HepG2 (cell line): ENCODE measurements around the gene SMAD7. TPM values are rescaled to one million over a fixed set of nuclear protein-coding genes. Genes with fewer than 3 reads are reported as not detected.

ENCODE experiments used
- ASH2L ChIP-seq: fragments of 300-600, 200-600 bp; sonication (generic); IDR thresholded peaks from 2 replicates; pipeline ENCODE4 v1.7.0; 2017; ENCODE audit warnings: low read depth, mild to moderate bottlenecking, moderate library complexity, mixed read lengths, low read length; ENCODE audit not compliant: insufficient read length
- FOXM1 ChIP-seq: sonication (generic); formaldehyde crosslinking; IDR thresholded peaks from 2 replicates; pipeline ENCODE4 v1.5.0; 2020; ENCODE audit warnings: missing genetic modification reagents
- GZF1 ChIP-seq: sonication (generic); formaldehyde crosslinking; IDR thresholded peaks from 2 replicates; pipeline ENCODE4 v1.5.1; 2020; ENCODE audit warnings: mild to moderate bottlenecking, missing genetic modification reagents
- HOXA5 ChIP-seq: sonication (generic); formaldehyde crosslinking; IDR thresholded peaks from 2 replicates; pipeline ENCODE4 v1.4.0; 2020; ENCODE audit warnings: missing genetic modification reagents
- KDM6A ChIP-seq: IDR thresholded peaks from 2 replicates; pipeline ENCODE4 v1.6.1; 2016; ENCODE audit warnings: low read depth
- MED8 ChIP-seq: sonication (generic); formaldehyde crosslinking; IDR thresholded peaks from 2 replicates; pipeline ENCODE4 v1.8.1; 2023; ENCODE audit warnings: mild to moderate bottlenecking, missing genetic modification reagents; ENCODE audit not compliant: insufficient replicate concordance
- MIER2 ChIP-seq: IDR thresholded peaks from 2 replicates; pipeline ENCODE4 v1.6.1; 2016; ENCODE audit warnings: missing biosample characterization, missing genetic modification reagents
- MTF2 ChIP-seq: sonication (generic); formaldehyde crosslinking; IDR thresholded peaks from 2 replicates; pipeline ENCODE4 v1.5.0; 2020; ENCODE audit warnings: missing genetic modification reagents, borderline replicate concordance
- NFRKB ChIP-seq: fragments of 450-650 bp; IDR thresholded peaks from 2 replicates; pipeline ENCODE4 v1.6.1; 2017
- SNAPC2 ChIP-seq: sonication (generic); formaldehyde crosslinking; IDR thresholded peaks from 2 replicates; pipeline ENCODE4 v1.8.1; 2022; ENCODE audit warnings: mild to moderate bottlenecking, missing genetic modification reagents
- TGIF2 ChIP-seq: IDR thresholded peaks from 2 replicates; pipeline ENCODE4 v1.6.1; 2016; ENCODE audit warnings: control low read depth, missing compliant biosample characterization
- ZFP36L1 ChIP-seq: sonication (generic); formaldehyde crosslinking; IDR thresholded peaks from 2 replicates; pipeline ENCODE4 v1.8.0; 2022; ENCODE audit warnings: mild to moderate bottlenecking, missing genetic modification reagents, moderate library complexity
- ZNF263 ChIP-seq: sonication (generic); formaldehyde crosslinking; IDR thresholded peaks from 2 replicates; pipeline ENCODE4 v1.4.0; 2020; ENCODE audit warnings: missing genetic modification reagents
- ZNF761 ChIP-seq: sonication (generic); formaldehyde crosslinking; conservative IDR thresholded peaks from 2 replicates; pipeline ENCODE4 v1.4.0; 2020; ENCODE audit warnings: mild to moderate bottlenecking, missing genetic modification reagents
- polyA plus RNA-seq, 8 experiments: library from polyadenylated mRNA; depleted of rRNA in 3 of 8; stranded (reverse) in 7 of 8; unstranded in 1 of 8; fragments of >200 nt; fragmentation: Illumina TruSeq in 4 of 8; extraction: Trizol in 4 of 8; gene quantifications; 2 replicates each; pipeline versions ENCODE4 v1.2.1 to v1.2.3, GENCODE V29; 2011 to 2016; ENCODE audit warnings: low read depth in 4 of 8, missing spikeins in 1 of 8, mixed read lengths in 1 of 8; ENCODE audit not compliant: insufficient read depth in 1 of 8
- total RNA-seq, 5 experiments: library from RNA; depleted of rRNA; stranded (reverse); fragments of >200 nt; fragmentation: Illumina TruSeq; extraction: Trizol; gene quantifications; 2 replicates each; pipeline ENCODE4 v1.2.3, GENCODE V29; 2016; ENCODE audit warnings: low read depth in 1 of 5
- TF ChIP-seq, protein P1 (sequence below): sonication (generic); formaldehyde crosslinking; conservative IDR thresholded peaks from 2 replicates; pipeline ENCODE4 v1.8.0; 2022; ENCODE audit warnings: missing genetic modification reagents
- TF ChIP-seq, protein P2 (sequence below): sonication (generic); formaldehyde crosslinking; IDR thresholded peaks from 2 replicates; pipeline ENCODE4 v1.5.0; 2020; ENCODE audit warnings: mild to moderate bottlenecking, missing genetic modification reagents
- TF ChIP-seq, protein P3 (sequence below): sonication (generic); formaldehyde crosslinking; IDR thresholded peaks from 2 replicates; pipeline ENCODE4 v1.4.0; 2020; ENCODE audit warnings: low read depth, mild to moderate bottlenecking, missing genetic modification reagents
- TF ChIP-seq, protein P4 (sequence below): sonication (generic); formaldehyde crosslinking; conservative IDR thresholded peaks from 2 replicates; pipeline ENCODE4 v1.5.0; 2020; ENCODE audit warnings: missing genetic modification reagents
- TF ChIP-seq, protein P5 (sequence below): sonication (generic); formaldehyde crosslinking; IDR thresholded peaks from 2 replicates; pipeline ENCODE4 v1.5.0; 2020; ENCODE audit warnings: mild to moderate bottlenecking, missing genetic modification reagents, borderline replicate concordance
- TF ChIP-seq, protein P6 (sequence below): sonication (generic); formaldehyde crosslinking; IDR thresholded peaks from 2 replicates; pipeline ENCODE4 v1.8.0; 2022; ENCODE audit warnings: missing genetic modification reagents, mild to moderate bottlenecking, moderate library complexity, borderline replicate concordance

SMAD7 gene
- total and polyA plus RNA-seq, 2 of the 13 experiments (the other 11 are each of a cell fraction or from before 2014, with no cell fraction given) = 17.4 to 24.7 TPM

DNA sequence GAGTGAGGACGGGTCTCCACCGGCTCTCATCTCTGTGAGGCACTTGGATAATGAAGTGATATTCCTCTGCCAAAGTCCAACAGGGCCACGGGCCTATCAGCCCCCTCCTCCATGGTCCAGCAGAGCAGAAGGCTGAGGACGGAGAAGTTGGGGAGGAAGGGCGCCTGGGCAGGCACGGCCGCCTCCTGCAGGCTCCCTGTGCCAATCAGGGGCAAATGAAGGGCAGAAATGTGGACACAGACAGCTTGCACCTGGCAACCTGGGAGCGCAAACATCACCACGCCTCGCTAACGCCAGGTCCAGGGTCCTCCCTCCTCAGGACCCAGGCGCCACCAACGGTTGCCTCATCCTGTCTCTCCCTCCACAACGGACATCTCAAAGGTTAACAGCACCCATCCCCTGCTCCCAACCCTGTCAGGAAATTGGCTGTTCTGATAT is 24.3 kb downstream of the SMAD7 start (continued):
- TF ChIP-seq MED8 (no peak), KDM6A (CRISPR knock-in tag) (no peak), NFRKB (no peak), ZNF761 (CRISPR knock-in tag) (no peak), HOXA5 (CRISPR knock-in tag) (no peak), FOXM1 (CRISPR knock-in tag) (no peak), ASH2L (peak; percentile 48), MIER2 (CRISPR knock-in tag) (no peak), SNAPC2 (CRISPR knock-in tag) (no peak), ZNF263 (CRISPR knock-in tag) (peak; percentile 78), ZFP36L1 (CRISPR knock-in tag) (no peak), GZF1 (no peak), TGIF2 (CRISPR knock-in tag) (0 out of 2 replicates have a peak, but pooled peaks have one; percentile 66), MTF2 (CRISPR knock-in tag) (no peak)
- TF ChIP-seq, protein P1, sequence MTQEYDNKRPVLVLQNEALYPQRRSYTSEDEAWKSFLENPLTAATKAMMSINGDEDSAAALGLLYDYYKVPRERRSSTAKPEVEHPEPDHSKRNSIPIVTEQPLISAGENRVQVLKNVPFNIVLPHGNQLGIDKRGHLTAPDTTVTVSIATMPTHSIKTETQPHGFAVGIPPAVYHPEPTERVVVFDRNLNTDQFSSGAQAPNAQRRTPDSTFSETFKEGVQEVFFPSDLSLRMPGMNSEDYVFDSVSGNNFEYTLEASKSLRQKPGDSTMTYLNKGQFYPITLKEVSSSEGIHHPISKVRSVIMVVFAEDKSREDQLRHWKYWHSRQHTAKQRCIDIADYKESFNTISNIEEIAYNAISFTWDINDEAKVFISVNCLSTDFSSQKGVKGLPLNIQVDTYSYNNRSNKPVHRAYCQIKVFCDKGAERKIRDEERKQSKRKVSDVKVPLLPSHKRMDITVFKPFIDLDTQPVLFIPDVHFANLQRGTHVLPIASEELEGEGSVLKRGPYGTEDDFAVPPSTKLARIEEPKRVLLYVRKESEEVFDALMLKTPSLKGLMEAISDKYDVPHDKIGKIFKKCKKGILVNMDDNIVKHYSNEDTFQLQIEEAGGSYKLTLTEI (CRISPR knock-in tag) = no peak
- TF ChIP-seq, protein P2, sequence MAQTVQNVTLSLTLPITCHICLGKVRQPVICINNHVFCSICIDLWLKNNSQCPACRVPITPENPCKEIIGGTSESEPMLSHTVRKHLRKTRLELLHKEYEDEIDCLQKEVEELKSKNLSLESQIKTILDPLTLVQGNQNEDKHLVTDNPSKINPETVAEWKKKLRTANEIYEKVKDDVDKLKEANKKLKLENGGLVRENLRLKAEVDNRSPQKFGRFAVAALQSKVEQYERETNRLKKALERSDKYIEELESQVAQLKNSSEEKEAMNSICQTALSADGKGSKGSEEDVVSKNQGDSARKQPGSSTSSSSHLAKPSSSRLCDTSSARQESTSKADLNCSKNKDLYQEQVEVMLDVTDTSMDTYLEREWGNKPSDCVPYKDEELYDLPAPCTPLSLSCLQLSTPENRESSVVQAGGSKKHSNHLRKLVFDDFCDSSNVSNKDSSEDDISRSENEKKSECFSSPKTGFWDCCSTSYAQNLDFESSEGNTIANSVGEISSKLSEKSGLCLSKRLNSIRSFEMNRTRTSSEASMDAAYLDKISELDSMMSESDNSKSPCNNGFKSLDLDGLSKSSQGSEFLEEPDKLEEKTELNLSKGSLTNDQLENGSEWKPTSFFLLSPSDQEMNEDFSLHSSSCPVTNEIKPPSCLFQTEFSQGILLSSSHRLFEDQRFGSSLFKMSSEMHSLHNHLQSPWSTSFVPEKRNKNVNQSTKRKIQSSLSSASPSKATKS = no peak
- TF ChIP-seq, protein P3, sequence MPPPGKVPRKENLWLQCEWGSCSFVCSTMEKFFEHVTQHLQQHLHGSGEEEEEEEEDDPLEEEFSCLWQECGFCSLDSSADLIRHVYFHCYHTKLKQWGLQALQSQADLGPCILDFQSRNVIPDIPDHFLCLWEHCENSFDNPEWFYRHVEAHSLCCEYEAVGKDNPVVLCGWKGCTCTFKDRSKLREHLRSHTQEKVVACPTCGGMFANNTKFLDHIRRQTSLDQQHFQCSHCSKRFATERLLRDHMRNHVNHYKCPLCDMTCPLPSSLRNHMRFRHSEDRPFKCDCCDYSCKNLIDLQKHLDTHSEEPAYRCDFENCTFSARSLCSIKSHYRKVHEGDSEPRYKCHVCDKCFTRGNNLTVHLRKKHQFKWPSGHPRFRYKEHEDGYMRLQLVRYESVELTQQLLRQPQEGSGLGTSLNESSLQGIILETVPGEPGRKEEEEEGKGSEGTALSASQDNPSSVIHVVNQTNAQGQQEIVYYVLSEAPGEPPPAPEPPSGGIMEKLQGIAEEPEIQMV (CRISPR knock-in tag) = 0 out of 2 replicates have a peak, but pooled peaks have one; percentile 50
- TF ChIP-seq, protein P4, sequence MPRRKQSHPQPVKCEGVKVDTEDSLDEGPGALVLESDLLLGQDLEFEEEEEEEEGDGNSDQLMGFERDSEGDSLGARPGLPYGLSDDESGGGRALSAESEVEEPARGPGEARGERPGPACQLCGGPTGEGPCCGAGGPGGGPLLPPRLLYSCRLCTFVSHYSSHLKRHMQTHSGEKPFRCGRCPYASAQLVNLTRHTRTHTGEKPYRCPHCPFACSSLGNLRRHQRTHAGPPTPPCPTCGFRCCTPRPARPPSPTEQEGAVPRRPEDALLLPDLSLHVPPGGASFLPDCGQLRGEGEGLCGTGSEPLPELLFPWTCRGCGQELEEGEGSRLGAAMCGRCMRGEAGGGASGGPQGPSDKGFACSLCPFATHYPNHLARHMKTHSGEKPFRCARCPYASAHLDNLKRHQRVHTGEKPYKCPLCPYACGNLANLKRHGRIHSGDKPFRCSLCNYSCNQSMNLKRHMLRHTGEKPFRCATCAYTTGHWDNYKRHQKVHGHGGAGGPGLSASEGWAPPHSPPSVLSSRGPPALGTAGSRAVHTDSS (CRISPR knock-in tag) = no peak
- TF ChIP-seq, protein P5, sequence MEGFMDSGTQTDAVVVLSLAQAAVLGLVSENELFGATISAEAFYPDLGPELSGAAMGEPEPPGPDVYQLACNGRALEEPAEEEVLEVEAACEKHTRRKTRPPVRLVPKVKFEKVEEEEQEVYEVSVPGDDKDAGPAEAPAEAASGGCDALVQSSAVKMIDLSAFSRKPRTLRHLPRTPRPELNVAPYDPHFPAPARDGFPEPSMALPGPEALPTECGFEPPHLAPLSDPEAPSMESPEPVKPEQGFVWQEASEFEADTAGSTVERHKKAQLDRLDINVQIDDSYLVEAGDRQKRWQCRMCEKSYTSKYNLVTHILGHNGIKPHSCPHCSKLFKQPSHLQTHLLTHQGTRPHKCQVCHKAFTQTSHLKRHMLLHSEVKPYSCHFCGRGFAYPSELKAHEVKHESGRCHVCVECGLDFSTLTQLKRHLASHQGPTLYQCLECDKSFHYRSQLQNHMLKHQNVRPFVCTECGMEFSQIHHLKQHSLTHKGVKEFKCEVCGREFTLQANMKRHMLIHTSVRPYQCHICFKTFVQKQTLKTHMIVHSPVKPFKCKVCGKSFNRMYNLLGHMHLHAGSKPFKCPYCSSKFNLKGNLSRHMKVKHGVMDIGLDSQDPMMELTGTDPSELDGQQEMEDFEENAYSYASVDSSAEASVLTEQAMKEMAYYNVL (CRISPR knock-in tag) = peak; percentile 68; the same call in 1 of the 2 replicates
- TF ChIP-seq, protein P6, sequence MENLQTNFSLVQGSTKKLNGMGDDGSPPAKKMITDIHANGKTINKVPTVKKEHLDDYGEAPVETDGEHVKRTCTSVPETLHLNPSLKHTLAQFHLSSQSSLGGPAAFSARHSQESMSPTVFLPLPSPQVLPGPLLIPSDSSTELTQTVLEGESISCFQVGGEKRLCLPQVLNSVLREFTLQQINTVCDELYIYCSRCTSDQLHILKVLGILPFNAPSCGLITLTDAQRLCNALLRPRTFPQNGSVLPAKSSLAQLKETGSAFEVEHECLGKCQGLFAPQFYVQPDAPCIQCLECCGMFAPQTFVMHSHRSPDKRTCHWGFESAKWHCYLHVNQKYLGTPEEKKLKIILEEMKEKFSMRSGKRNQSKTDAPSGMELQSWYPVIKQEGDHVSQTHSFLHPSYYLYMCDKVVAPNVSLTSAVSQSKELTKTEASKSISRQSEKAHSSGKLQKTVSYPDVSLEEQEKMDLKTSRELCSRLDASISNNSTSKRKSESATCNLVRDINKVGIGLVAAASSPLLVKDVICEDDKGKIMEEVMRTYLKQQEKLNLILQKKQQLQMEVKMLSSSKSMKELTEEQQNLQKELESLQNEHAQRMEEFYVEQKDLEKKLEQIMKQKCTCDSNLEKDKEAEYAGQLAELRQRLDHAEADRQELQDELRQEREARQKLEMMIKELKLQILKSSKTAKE (CRISPR knock-in tag) = peak; percentile 84
